GM19240 (cell line): ENCODE results near the gene MAPT.

Source experiments
- DNase-seq: peaks from one replicate; pipeline ENCODE4 v3.0.0; 2011; ENCODE audit warnings: low spot score; ENCODE audit not compliant: insufficient read length

The MAPT gene

DNA sequence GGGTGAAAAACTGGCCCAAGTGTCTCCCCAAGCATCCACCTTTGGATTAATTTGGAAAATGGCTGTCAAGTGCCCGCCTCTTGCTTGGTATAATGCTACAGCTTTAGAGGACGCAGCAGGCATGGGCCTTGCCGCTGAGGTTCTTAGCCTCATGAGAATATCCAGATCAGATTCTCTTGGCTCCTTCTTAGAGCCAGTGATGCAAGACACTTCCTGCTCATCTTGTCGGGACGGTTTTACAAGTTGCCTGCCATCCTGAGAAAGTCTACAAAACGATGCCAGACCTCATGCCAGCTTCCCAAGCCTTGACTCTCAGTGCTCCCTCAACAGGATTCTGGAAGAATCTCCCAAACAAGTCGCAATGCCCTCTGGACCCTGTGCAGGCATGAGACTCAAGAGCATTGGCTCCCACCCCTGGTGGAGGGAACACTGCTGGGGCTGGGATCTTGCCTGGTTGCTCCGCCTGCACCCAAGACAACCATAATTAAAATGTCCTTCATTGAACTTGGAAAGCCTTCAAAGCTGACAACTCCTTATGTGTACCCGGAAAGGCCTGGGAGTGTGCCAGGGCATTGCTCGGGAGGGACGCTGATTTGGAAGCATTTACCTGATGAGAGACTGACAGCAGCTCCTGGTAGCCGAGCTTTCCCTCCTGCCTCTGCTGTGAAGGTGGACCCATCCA lies 78.9 kb downstream of the MAPT start:
- DNase-seq = no peak

DNA sequence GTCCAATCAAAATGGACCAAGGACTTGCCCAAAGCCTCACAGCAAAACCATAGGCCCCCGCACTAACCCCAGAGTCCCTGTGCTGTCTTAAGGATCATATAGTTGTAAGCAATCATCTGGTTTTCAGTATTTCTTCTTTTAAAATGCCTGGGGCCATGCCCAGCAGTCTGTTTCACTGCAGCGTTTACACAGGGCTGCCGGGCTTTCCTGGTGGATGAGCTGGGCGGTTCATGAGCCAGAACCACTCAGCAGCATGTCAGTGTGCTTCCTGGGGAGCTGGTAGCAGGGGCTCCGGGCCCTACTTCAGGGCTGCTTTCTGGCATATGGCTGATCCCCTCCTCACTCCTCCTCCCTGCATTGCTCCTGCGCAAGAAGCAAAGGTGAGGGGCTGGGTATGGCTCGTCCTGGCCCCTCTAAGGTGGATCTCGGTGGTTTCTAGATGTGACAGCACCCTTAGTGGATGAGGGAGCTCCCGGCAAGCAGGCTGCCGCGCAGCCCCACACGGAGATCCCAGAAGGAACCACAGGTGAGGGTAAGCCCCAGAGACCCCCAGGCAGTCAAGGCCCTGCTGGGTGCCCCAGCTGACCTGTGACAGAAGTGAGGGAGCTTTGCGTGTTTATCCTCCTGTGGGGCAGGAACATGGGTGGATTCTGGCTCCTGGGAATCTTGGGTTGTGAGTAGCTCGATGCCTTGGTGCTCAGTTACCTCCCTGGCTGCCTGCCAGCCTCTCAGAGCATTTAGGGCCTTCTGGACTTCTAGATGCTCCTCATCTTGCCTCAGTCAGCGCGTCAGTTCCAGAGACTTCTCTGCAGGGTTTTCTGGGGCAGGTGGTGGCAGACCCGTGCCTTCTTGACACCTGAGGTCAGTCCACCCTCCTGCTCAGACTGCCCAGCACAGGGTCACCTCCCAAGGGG lies 79.8 kb downstream of the MAPT start:
- no peak for DNase-seq

DNA sequence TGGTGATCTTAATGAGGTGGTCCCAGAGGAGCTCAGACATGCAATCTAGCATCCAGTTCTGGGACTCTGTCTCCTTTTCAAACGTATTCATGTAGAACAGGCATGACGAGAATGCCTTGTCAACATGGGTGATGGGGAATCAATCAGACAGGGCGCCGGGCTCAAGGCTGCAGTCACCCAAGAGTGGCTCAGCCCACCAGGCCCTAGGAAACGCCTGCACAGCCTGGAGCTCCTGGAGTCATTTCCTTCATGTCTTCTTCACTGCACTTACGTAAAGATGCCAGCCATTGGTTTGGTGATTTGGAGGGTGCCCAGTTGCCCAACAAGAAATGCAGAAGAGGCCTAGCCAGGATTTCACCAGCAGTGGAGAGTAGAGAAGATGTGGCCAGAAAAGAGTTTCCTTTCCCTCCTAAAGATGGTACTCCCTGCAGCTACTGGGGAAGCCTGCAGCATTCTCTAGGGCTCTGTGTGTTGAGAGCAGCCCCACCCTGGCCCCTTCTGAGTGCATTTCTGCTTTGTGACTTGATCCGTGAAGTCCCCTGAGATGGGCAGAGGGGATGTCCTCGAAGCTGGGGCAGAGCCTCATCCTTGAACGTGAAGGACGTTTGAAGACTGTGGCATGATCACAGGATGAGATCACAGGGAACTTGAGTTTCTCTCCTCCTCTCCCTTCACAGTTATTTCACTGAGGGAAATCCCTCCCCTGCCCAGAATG lies 80.7 kb downstream of the MAPT start:
- DNase-seq = no peak

DNA sequence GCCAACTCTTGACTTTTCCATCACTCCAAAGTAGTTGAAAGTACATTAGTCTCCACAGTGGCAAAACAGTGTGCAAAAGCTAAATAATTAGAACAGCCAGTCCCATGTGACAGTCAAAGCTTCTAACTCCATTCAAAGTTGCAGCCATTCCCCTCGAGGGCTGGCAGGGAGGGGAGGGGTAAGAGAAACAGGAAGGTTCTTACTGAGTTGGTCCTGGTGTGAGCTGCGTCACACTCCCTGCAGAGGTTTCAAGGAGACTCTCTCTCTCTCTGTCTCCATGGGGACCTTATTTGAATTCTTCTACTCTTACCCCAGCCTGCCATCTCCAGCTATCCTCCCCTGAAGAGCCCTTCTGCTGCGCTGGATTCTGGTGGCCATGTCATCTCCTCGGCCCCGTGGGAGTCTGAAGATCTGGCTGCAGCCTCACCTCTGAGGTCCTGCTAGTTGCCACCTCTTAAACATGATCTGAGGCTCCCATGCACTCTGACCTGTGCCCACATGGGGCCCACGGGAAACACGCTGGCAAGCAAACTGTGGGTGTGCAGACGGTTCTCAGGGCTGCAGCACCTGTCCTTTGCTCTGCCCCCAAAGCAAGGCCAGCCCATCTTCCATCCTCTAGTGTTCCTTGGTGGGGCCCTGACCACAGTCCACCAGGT lies 81.4 kb downstream of the MAPT start:
- no peak for DNase-seq

DNA sequence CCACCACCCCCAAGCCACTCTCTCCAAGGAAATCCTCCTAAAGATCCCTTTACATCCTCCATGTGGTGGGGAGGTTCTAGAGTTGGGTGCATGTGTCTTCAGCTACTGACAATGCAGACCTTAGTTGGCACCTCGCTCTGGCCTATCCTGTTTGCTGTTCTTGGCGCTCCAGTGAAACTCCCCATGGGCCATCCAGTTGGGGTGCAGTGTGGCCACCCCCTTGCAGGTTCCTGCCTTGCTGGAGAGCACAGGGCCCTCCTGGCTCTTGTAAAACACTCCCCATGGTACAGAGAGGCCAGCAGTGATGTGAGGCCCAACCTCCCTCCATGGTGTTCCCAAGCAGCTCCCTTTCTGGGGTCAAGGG lies 82.0 kb downstream of the MAPT start:
- DNase-seq = no peak

DNA sequence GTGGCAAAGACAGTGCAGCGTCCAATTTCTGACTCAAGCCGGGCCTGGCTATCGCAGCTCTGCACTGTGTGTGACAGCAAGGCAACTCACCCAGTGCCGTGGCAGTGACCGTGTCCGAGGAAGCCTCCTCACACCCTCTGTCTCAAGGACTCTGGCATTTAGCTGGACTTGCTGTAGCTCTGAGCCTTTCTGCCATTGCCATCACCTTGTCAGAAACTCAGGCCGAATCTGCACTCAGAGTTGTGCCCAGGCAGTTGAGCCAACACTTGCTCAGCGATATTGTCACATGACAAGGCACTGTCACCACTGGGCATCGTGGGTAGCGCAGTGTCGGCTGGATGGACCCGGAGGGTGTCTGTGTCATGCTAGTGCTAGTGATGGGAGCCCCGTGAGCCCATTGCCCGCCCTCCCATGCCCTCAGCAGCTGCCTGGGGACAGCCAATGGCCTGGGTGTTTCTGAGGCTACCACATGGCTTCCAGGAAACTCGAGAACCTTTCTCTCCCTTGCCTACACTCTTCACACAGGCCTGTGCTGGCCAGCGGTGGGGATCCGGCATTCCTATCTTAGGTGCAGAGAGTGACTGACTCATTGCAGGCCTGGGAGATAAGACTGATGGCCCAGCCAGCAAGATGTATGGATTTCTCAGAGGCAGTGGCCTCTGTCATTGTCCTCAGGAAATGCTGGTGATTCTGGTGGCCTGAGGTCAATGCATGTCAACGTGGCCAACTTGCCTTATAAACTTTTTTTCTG lies 82.6 kb downstream of the MAPT start:
- no peak for DNase-seq

DNA sequence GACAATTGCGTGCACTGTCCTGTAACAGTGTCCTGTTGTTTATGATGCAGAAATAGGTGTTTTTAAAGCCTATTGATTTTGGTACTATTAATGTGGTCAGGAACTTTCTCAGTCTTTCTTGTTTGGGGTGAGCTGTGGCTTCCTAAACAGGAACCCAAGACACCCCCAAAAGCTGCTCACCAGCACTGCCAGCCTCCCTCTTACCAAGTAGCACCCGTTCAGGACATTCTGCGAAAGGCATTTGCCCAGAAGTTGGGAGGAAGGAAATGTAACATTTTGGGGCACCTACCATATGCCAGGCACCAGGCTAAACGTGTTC lies 83.1 kb downstream of the MAPT start:
- DNase-seq = no peak

DNA sequence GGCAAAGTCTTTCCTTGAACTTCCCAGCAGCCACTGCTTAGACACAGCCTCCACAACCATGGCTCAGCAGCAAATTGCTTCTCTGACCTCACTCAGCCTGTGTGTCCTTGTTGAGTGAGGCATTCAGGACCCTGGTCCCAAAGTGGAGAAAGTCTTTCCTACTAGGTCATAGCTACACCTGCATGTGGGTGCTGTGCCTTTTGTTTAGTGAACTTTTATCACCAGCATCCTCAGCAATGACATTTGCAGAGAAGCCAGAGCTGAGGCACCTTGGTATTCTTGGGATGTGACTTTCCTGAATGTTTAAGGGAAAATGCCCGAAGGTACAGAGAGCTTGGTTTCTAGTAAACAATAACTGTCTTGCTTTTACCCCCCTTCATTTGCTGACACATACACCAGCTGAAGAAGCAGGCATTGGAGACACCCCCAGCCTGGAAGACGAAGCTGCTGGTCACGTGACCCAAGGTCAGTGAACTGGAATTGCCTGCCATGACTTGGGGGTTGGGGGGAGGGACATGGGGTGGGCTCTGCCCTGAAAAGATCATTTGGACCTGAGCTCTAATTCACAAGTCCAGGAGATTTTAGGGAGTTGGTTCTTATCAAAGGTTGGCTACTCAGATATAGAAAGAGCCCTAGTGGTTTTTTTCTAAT lies 83.7 kb downstream of the MAPT start:
- no peak for DNase-seq

DNA sequence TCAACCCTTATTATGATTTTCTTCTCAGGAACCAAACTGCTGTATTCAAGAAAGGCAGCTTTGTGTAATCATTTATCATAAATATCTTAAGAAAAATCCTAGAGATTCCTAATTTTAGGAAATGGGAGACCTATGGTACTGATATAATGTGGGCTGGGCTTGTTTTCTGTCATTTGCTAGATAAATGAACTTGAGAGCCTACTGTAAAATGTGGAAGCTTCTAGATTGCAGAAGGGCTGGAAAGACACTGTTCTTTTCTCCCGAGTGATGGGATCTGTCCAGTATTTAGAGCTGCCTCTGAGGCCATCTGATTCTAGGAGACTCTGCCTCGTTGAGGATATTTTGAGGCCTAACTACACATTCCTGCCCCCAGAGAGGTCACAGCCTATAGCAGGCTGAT lies 84.8 kb downstream of the MAPT start:
- DNase-seq = no peak

DNA sequence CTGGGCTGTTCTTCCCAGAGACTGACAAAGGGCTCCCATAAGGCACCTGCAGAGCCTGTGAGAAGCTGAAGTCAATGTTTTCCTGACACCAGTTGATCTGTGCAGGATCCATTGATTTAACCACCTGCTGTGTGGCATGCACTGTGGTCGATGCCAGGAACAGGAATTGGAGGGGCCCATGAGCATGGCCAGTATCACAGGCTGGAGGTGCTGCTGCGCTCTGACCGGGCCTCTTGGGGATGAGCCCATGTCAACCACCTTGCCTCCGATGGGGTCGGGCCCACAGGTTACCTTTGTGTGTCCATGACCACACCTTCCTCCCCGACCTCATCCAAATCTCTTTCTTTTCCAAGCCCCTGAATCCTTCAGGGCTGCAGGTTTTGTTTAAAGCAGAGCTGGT lies 86.5 kb downstream of the MAPT start:
- DNase-seq = no peak

DNA sequence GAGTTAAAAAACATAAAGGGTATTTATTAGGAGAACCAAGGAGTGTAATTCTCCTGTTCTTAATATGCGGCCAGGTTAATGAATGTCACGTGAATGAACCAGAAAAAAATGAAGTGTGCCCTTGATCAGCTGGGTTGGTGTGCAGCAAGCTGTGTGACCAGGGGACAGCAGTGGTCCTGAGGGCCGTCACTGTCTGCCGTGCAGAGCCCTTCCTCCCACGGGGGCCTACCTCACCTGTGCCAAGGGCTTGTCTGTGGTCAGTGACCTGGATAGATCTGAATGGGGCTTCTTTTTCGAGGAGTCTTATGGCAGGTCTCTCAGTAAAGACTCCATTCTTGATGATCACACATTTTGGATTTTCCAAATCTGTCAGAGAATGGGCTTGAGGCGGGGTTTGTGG lies 87.0 kb downstream of the MAPT start:
- no peak for DNase-seq

DNA sequence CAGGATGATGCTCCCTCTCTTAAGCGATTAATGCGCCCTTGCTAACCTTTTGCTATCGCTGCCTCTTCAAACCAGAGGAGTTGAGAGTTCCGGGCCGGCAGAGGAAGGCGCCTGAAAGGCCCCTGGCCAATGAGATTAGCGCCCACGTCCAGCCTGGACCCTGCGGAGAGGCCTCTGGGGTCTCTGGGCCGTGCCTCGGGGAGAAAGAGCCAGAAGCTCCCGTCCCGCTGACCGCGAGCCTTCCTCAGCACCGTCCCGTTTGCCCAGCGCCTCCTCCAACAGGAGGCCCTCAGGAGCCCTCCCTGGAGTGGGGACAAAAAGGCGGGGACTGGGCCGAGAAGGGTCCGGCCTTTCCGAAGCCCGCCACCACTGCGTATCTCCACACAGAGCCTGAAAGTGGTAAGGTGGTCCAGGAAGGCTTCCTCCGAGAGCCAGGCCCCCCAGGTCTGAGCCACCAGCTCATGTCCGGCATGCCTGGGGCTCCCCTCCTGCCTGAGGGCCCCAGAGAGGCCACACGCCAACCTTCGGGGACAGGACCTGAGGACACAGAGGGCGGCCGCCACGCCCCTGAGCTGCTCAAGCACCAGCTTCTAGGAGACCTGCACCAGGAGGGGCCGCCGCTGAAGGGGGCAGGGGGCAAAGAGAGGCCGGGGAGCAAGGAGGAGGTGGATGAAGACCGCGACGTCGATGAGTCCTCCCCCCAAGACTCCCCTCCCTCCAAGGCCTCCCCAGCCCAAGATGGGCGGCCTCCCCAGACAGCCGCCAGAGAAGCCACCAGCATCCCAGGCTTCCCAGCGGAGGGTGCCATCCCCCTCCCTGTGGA lies 88.6 kb downstream of the MAPT start:
- no peak for DNase-seq

DNA sequence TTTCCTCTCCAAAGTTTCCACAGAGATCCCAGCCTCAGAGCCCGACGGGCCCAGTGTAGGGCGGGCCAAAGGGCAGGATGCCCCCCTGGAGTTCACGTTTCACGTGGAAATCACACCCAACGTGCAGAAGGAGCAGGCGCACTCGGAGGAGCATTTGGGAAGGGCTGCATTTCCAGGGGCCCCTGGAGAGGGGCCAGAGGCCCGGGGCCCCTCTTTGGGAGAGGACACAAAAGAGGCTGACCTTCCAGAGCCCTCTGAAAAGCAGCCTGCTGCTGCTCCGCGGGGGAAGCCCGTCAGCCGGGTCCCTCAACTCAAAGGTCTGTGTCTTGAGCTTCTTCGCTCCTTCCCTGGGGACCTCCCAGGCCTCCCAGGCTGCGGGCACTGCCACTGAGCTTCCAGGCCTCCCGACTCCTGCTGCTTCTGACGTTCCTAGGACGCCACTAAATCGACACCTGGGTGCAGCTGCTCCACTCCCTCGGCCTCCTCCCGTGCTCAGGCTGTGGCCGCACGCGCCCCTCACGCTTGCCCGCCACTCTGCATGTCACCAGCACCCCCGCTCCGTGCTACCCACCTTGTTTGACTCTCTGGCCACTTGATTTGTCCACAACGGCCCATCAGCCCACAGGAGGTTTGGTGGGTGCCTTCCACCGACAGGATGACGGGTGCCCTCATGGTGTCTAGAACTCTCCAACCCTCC lies 89.4 kb downstream of the MAPT start:
- DNase-seq = no peak

DNA sequence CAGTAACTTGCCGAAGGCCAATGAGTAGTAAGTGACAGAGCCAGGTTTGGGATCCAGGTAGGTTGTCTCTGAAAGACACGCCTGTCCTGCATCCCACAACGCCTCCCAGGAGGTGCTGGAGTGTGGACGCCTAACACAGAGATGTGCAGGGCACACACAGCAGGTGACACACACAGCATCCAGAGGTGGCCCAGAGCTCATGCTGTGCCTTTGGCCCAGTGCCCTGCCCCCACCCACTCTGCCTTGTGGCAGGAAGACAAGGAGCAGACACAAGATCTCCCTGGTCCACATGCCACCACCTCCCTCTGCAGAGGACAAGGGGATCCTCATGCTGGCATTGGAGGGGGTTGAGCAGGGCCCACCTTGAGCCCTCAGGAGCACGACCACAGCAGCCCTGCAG lies 90.0 kb downstream of the MAPT start:
- no peak for DNase-seq

DNA sequence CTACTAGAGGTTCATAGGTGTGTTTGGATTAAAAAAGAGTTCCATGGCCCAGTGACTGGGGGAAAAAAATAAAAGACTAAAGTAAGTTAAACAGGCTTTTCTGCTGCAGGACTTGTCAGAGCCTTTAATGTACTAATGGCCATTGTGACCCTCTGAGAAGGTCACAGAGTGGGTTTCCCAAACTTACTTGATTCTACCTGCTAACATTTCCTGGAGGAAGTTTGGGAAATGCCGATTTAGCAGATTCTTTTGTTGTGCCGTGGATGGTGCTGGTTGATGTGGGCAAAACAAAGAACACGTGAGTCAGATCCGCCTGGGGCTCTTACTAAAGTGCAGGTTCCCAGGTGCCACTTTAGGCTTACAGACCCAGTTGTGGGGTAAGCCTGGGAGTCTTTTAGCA lies 91.1 kb downstream of the MAPT start:
- DNase-seq = no peak

DNA sequence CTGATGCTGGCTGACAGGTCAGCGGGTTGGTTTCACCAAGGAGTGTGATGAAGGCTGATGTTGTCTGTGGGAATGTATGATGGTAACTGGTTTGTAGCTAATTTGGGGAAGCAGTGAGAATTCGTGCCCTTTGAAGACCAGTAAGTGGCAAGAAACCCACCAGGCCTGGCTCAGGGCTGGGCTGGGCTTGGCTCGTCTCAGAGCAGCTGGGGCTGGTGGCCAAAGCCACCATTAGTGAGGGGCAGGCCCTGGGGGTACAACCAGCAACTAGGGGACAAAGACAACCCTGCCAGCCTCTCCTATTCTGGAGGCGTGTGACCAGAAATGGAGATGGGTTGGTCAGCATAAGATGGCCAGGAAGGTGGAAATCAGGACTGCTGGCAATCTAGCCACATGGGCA lies 91.7 kb downstream of the MAPT start:
- no peak for DNase-seq

DNA sequence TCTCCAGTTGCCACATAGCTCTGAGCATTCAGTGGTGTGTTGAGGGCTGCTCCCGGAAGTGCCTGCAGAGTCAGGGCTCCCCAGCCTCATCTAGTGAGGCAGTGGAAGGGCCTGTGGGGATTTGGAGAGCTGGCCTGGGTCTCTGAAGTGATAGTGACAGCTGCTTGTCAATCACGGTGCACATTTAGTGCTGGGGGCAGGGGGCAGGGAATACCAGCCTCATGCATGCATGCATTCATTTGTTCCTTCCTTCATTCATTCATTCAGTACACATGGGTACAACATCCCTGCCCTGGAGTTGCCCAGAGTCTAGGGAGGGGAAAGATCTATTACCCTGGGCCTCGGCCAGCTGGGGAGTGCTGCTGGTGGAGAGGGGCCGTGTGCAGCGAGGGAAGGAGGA lies 93.4 kb downstream of the MAPT start:
- no peak for DNase-seq

DNA sequence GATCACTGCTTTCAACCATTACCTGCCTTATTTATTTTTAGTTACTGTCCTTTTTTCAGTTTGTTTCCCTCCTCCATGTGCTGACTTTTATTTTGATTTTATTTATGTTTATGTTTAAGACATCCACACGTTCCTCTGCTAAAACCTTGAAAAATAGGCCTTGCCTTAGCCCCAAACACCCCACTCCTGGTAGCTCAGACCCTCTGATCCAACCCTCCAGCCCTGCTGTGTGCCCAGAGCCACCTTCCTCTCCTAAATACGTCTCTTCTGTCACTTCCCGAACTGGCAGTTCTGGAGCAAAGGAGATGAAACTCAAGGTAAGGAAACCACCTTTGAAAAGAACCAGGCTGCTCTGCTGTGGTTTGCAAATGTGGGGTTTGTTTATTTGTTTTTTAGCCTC lies 95.4 kb downstream of the MAPT start:
- DNase-seq = no peak

DNA sequence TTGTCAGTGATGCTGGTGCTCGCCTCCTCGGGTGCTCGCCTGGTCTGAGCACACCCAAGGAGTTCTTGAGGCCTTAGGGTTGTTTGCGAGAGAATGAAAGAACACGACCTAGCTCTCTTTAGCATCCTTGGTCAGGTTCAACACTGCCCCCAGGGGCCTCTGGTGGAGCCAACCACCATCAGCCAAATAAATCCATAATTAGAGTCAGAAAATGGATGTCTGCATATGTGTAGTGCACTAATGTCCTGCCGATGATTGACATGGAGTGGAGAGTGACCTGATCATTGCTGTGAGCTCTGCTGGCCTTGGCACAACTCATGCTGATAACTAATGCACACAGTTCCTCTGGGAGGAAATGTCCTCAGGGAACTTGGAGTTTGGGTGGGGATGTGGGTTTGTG lies 96.5 kb downstream of the MAPT start:
- DNase-seq = no peak
